Measurements from ENCODE around the gene TMEM190.

DNA sequence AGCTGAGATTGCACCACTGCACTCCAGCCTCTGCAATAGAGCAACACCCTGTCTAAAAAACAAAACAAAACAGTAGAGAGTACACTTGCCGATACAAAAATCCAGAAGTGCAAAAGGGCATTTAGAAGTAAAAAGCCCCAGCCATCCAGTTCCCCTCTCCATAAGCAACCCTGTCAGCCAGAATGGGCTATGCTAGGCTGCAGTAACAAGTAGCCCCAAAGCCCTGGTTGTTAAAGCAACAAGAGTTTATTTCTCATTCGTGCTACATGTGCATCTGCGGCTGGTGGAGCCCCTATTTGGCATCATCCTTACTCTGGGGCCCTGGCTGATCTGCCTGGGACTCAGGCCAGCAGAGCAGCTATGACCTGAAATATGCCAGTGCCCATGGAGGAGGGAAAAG is 47.9 kb downstream of the TMEM190 start:
- TF ChIP-seq, protein P1, sequence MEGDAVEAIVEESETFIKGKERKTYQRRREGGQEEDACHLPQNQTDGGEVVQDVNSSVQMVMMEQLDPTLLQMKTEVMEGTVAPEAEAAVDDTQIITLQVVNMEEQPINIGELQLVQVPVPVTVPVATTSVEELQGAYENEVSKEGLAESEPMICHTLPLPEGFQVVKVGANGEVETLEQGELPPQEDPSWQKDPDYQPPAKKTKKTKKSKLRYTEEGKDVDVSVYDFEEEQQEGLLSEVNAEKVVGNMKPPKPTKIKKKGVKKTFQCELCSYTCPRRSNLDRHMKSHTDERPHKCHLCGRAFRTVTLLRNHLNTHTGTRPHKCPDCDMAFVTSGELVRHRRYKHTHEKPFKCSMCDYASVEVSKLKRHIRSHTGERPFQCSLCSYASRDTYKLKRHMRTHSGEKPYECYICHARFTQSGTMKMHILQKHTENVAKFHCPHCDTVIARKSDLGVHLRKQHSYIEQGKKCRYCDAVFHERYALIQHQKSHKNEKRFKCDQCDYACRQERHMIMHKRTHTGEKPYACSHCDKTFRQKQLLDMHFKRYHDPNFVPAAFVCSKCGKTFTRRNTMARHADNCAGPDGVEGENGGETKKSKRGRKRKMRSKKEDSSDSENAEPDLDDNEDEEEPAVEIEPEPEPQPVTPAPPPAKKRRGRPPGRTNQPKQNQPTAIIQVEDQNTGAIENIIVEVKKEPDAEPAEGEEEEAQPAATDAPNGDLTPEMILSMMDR (IDR thresholded peaks at IDR 0.05): no peak
- TF ChIP-seq POLR2A (IDR thresholded peaks at IDR 0.05): no peak
